ENCODE data around the gene PRPH. TPM values are rescaled to one million over a fixed set of nuclear protein-coding genes. Genes with fewer than 3 reads are reported as not detected.

PRPH gene
- total RNA-seq, 2 experiments from 2014 or later = not detected

DNA sequence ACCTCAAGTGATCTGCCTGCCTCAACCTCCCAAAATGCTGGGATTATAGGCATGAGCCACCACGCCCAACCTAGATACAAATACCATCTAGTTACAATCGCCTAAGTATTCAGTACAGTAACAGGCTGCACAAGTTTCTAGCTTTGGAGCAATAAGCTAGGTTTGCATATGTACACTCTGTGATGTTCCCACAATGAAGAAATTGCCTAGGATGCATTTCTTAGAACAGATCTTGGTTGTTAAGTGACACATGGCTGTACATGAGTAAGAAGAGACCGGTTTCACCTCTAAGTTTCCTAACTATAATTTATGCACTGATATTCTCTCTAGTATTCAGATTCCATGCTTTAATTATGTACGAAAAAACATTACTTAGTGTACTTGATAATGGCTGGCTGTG is 35.5 kb upstream of the PRPH start:
- CTCF ChIA-PET (ENCODE audit: unreplicated experiment) = no interaction called here
- POLR2A ChIA-PET = no interaction called here
- BruUV-seq (replicated peaks) = no TSS peak

DNA sequence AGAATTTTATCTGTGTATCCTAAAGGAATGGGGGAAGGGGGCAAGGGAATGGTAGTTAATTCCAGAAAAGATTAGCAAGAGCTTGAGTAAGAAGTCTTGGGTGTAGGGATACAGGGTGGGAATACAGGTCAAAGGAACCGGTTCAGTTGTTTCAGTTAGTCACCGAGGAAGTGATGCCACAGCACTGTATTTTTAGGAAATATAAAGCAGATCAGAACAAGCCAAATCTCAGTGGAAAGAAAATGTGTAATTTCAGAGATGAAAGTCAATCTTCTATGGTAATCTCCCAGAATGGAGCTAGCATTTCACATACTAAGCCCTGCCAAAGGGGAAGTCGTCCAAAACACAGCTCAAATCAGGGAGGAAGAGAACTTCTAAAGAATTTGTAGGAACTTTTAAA is 34.8 kb upstream of the PRPH start:
- H3K4me3 ChIP-seq (ENCODE audit: low read depth, low read length, poor library complexity, severe bottlenecking) = no peak overlapping the region
- intact Hi-C loops (cut with micrococcal nuclease; ENCODE audit: unreplicated experiment) = no loop called here
- BruUV-seq (replicated peaks) = no TSS peak
- 0 out of 2 replicates have a peak, but pooled peaks cover 2% of the 10 kb centered on the region for H3K36me3 ChIP-seq (ENCODE audit: insufficient read depth, low read length)
- no peaks in the 10 kb centered on the region for H4K20me1 ChIP-seq (ENCODE audit: insufficient read depth, low read length)
- peaks cover 6% of the 10 kb centered on the region; the same call in 1 of the 2 replicates for H3K79me2 ChIP-seq (ENCODE audit: insufficient read depth, low read depth, low read length)
- H3K4me2 ChIP-seq (ENCODE audit: low read length) = no peak overlapping the region
- DNase-seq (ENCODE audit: low spot score) = no peak
- no peak overlapping the region for H3K27ac ChIP-seq (ENCODE audit: low read depth, low read length, poor library complexity, severe bottlenecking)
- peaks cover 20% of the 10 kb centered on the region for H3K4me1 ChIP-seq (ENCODE audit: insufficient read depth, low read length, poor library complexity, severe bottlenecking)
- TF ChIP-seq EZH2phosphoT487 (IDR thresholded peaks at IDR 0.05; ENCODE audit: borderline replicate concordance, low read depth, low read length) = no peak
- TF ChIP-seq, protein P1, sequence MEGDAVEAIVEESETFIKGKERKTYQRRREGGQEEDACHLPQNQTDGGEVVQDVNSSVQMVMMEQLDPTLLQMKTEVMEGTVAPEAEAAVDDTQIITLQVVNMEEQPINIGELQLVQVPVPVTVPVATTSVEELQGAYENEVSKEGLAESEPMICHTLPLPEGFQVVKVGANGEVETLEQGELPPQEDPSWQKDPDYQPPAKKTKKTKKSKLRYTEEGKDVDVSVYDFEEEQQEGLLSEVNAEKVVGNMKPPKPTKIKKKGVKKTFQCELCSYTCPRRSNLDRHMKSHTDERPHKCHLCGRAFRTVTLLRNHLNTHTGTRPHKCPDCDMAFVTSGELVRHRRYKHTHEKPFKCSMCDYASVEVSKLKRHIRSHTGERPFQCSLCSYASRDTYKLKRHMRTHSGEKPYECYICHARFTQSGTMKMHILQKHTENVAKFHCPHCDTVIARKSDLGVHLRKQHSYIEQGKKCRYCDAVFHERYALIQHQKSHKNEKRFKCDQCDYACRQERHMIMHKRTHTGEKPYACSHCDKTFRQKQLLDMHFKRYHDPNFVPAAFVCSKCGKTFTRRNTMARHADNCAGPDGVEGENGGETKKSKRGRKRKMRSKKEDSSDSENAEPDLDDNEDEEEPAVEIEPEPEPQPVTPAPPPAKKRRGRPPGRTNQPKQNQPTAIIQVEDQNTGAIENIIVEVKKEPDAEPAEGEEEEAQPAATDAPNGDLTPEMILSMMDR (conservative IDR thresholded peaks at IDR 0.05; ENCODE audit: low read length) = no peak
- no peak overlapping the region for H2AFZ ChIP-seq (ENCODE audit: low read length)
- POLR2A ChIA-PET = interaction anchor here (0.9 to 1.3 kb wide), 2 partner anchors 24 to 107 kb away, joined by 3 to 4 read pairs; no protein-coding TSS in a partner anchor
- no peaks in the 10 kb centered on the region for H3K9me3 ChIP-seq (ENCODE audit: low read length)
- CTCF ChIA-PET (ENCODE audit: unreplicated experiment) = no interaction called here
- no peaks in the 10 kb centered on the region for H3K9me2 ChIP-seq (ENCODE audit: insufficient read depth, low read length)

More for the DNA sequence above, 35.5 kb upstream of the PRPH start:
- Histone ChIP-seq H3K9me3 (ENCODE audit: low read length) (no peaks in the 10 kb centered on the region), H3K4me1 (ENCODE audit: insufficient read depth, low read length, poor library complexity, severe bottlenecking) (peaks cover 20% of the 10 kb centered on the region), H4K20me1 (ENCODE audit: insufficient read depth, low read length) (no peaks in the 10 kb centered on the region), H2AFZ (ENCODE audit: low read length) (no peak overlapping the region), H3K27ac (ENCODE audit: low read depth, low read length, poor library complexity, severe bottlenecking) (no peak overlapping the region), H3K36me3 (ENCODE audit: insufficient read depth, low read length) (no peaks in the 10 kb centered on the region), H3K79me2 (ENCODE audit: insufficient read depth, low read depth, low read length) (0 out of 2 replicates have a peak, but pooled peaks cover 4% of the 10 kb centered on the region), H3K4me3 (ENCODE audit: low read depth, low read length, poor library complexity, severe bottlenecking) (no peak overlapping the region), H3K9me2 (ENCODE audit: insufficient read depth, low read length) (no peaks in the 10 kb centered on the region), H3K4me2 (ENCODE audit: low read length) (no peak overlapping the region)
- TF ChIP-seq, protein P1 (conservative IDR thresholded peaks at IDR 0.05; ENCODE audit: low read length) = no peak
- no peak for TF ChIP-seq EZH2phosphoT487 (IDR thresholded peaks at IDR 0.05; ENCODE audit: borderline replicate concordance, low read depth, low read length)
- no peak for DNase-seq (ENCODE audit: low spot score)
- intact Hi-C loops (cut with micrococcal nuclease; ENCODE audit: unreplicated experiment) = no loop called here

DNA sequence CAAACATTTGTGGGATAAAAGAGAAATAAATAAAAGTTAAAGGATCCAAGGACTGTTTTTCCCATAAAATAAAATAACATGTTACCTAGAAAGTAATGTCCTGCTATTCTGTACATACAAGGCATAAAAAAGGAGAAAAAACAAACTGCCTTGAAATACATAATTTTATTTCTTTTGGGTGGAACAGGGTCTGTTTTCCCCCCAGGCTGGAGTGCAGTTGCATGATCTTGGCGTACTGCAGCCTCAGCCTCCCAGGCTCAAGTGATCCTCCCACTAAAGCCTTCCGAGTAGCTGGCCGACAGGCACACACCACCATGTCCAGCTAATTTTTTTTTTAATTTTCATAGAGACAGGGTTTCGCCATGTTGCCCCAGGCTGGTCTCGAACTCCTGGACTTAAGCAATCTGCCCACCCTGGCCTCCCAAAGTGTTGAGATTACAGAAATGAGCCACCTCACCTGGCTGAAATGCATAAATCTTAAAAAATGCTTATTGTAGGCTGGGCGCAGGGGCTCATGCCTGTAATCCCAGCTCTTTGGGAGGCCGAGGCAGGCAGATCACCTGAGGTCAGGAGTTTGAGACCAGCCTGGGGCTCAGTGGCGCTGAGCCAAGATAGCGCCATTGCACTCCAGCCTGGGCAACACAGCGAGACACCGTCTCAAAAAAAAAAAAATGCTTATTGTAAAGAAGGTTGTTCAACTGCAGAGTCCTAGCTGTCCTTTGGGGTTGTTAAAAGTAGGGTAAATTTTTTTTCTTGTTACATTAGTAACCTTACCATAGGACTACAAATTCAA is 34.2 kb upstream of the PRPH start:
- peaks cover 12% of the 10 kb centered on the region for H3K79me2 ChIP-seq (ENCODE audit: insufficient read depth, low read depth, low read length)
- ChIA-PET POLR2A (interaction anchor here (0.9 to 1.3 kb wide), 2 partner anchors 25 to 106 kb away, joined by 3 to 4 read pairs; no protein-coding TSS in a partner anchor), CTCF (ENCODE audit: unreplicated experiment) (interaction anchor here (0.6 kb wide), 1 partner anchor 409 kb away, joined by 3 read pairs; no protein-coding TSS in a partner anchor)
- no peak overlapping the region for H3K4me3 ChIP-seq (ENCODE audit: low read depth, low read length, poor library complexity, severe bottlenecking)
- H3K4me2 ChIP-seq (ENCODE audit: low read length) = no peak overlapping the region
- intact Hi-C loops (cut with micrococcal nuclease; ENCODE audit: unreplicated experiment) = no loop called here
- no peaks in the 10 kb centered on the region for H4K20me1 ChIP-seq (ENCODE audit: insufficient read depth, low read length)
- H3K9me2 ChIP-seq (ENCODE audit: insufficient read depth, low read length) = no peaks in the 10 kb centered on the region
- DNase-seq (ENCODE audit: low spot score) = no peak
- H3K4me1 ChIP-seq (ENCODE audit: insufficient read depth, low read length, poor library complexity, severe bottlenecking) = peaks cover 20% of the 10 kb centered on the region
- no peaks in the 10 kb centered on the region for H3K9me3 ChIP-seq (ENCODE audit: low read length)
- TF ChIP-seq, protein P1 (conservative IDR thresholded peaks at IDR 0.05; ENCODE audit: low read length) = no peak
- no peak for TF ChIP-seq EZH2phosphoT487 (IDR thresholded peaks at IDR 0.05; ENCODE audit: borderline replicate concordance, low read depth, low read length)
- no peak overlapping the region for H3K27ac ChIP-seq (ENCODE audit: low read depth, low read length, poor library complexity, severe bottlenecking)
- no TSS peak for BruUV-seq (replicated peaks)
- H2AFZ ChIP-seq (ENCODE audit: low read length) = no peak overlapping the region
- H3K36me3 ChIP-seq (ENCODE audit: insufficient read depth, low read length) = peaks cover 8% of the 10 kb centered on the region; the same call in 1 of the 2 replicates

All from OCI-LY7 (cell line).